HG02938 (cell line): Measurements from ENCODE around the gene POLDIP3.
"Not testable (repeated sequence)": the region's sequence is repeated elsewhere in the genome, so short reads cannot be mapped to it uniquely, and the experiment has no call there.

Source experiments
- ATAC-seq: cut with Tn5 transposase; IDR thresholded peaks from one replicate; pipeline ENCODE4 v1.9.1; 2021; ENCODE audit warnings: mild to moderate bottlenecking, moderate library complexity; ENCODE audit not compliant: unreplicated experiment

POLDIP3 gene

GRCh38 chr22:42620084-42620483 lies 5.4 kb upstream of the POLDIP3 start:
- ATAC-seq: no peak

DNA sequence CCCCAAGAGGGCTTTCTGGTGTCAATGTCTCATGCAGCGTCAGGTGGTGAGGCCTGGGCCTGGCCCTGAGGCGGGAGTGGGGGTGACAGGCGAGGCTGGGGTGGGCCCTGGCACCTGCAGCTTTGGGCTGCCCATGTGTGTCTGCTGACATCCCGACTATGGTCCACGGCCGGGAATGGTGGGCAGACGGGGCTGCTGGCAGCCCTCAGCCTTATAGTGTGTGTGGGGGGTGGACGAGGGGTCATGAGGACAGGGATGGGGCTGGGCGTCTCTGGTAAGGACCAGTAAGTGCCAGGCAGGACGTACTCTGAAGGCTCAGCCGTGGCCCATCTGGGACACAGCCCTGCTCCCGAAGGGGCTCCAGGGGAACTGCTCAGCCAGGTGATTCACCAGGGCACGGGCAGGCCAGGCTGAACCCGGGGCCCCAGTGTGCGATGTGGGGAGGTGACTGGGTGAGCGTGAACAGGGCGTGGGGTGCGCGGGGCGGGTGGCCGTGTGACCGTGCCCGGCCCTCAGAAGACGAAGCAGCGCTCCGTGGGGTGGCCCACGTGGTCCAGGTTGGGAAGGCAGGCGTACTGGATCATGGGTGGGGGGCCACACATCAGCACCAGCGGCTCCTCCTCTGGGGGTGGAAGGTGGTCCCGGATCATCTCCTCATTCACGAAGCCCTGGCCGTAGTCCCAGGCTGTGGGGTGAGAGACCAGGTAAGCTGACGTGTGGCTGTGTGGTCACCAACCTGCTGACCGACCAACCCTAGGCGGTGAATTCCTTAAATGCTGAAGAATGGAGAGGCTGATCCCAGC lies 4.8 kb upstream of the POLDIP3 start:
- no peak for ATAC-seq

- no peak for ATAC-seq
Measured at GRCh38 chr22:42617155-42617983, 2.7 kb upstream of the POLDIP3 start.

DNA sequence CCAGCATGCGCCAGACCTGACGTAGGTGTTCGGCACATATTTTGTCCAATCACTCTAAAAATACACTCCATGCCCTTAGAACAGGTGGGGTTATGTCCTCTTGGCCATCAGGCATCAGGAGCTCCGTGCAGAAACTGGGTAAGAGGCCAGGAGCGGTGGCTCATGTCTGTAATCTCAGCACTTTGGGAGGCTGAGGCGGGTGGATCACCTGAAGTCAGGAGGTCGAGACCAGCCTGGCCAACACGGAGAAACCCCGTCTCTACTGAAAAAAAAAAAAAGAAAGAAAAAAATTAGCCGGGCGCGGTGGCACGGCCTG lies 1.1 kb upstream of the POLDIP3 start:
- ATAC-seq: not testable (repeated sequence)

GRCh38 chr22:42615092-42615859 lies 593 bp upstream of the POLDIP3 start:
- peak; percentile 58 for ATAC-seq

GRCh38 chr22:42613872-42614301 lies 796 bp downstream of the POLDIP3 start:
- ATAC-seq: no peak

- no peak for ATAC-seq
Measured at GRCh38 chr22:42612336-42612735, 2.3 kb downstream of the POLDIP3 start.

- ATAC-seq: no peak
Measured at GRCh38 chr22:42611051-42611450, 3.6 kb downstream of the POLDIP3 start.

DNA sequence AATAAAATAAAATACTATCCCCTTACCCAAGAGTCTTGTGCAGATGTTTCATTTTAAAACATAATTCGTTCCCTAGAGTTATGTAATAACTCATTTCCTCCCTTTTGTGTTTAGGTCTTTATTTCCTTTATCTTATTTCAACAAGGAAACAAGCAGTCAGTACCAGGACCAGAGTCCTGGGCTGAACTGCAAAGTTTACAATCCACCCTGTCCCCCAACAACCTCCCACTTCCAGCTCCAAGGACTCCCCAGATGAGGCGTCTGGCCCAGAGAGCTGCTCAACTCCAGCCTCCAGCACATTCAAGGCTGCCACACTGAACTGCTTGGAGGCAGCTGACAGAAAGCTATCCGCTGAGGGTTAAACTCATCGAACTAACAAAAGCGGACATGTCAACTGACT lies 4.5 kb downstream of the POLDIP3 start:
- no peak for ATAC-seq

DNA sequence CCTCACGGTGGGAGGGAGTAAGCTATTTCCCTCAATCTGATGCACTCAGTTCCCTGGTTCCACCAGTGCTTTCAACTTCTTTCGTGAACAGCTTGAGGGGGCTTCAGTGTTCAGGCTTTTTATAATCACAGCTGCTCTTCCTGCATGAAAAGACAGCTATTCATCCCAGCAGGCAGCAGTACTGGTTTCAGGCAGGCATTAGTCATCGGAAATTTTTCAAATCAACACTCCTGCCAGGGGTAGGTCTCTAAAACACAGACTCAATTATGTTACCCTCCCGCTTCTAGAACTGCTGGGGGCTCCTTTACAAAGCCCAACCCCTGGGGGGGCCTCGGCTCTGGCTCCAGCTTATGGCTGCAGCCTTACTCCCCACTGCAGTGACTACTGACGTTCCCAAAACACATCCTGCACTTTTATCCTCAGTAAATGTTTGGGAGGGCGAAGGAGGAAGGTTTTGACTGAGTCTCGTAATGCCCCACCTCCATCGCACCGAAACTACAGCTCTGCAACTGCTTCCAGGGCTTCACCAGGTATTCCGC lies 5.8 kb downstream of the POLDIP3 start:
- ATAC-seq: no peak

DNA sequence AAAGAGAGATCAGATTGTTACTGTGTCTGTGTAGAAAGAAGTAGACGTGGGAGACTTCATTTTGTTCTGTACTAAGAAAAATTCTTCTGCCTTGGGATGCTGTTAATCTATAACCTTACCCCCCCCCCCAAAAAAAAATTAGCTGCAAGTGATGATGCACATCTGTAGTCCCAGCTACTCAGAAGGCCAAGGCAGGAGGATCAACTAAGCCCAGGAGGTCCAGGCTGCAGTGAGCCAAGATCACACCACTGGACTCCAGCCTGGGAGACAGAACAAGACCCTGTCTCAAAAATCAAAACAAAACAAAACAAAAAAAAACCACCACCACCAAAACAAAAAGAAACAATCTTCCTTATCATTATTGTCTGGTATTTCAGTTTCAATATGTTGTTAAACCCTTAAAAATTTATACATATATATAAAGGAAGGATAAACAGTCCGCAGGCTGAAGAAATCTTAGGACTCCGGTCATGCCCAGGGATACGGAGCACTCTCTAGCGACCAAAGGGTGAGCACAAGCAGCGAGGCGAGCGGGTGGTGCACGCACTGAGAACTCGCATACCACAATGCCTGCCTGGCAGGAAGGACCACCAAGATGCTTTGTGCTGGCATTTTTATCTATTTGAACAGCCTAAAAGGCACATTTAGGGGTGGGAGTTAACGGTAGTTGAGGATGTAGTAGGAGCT lies 6.4 kb downstream of the POLDIP3 start:
- ATAC-seq: no peak

- not testable (repeated sequence) for ATAC-seq
Measured at GRCh38 chr22:42607641-42608040, 7.0 kb downstream of the POLDIP3 start.

- no peak for ATAC-seq
Measured at GRCh38 chr22:42604403-42604802, 10.3 kb downstream of the POLDIP3 start.

- ATAC-seq: no peak
Measured at GRCh38 chr22:42603427-42603826, 11.3 kb downstream of the POLDIP3 start.

- no peak for ATAC-seq
Measured at GRCh38 chr22:42602470-42602869, 12.2 kb downstream of the POLDIP3 start.

GRCh38 chr22:42601879-42602465 lies 12.7 kb downstream of the POLDIP3 start:
- no peak for ATAC-seq

GRCh38 chr22:42596863-42597530 lies 17.7 kb downstream of the POLDIP3 start:
- no peak for ATAC-seq

DNA sequence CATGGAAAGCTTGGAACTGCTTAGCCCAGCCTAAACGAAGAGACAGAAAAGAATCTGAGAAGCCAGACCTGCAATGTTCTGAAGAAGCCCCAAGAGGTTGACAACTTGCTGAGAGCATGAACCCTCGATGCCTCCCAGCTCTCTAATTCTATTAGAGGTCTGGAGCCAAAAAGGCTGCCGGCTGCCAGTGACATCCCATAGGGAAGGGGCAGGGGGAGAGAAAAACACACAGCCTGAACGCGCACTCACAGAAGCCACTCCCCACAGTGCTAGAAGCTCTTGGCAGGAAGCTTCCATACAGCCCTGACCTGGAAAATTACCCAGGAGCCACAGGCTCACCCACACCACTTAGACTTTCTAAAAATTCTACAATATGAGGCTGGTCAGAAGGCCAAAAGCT lies 18.3 kb downstream of the POLDIP3 start:
- ATAC-seq: no peak

- ATAC-seq: no peak
Measured at GRCh38 chr22:42595434-42595833, 19.2 kb downstream of the POLDIP3 start.

- no peak for ATAC-seq
Measured at GRCh38 chr22:42591987-42592386, 22.7 kb downstream of the POLDIP3 start.
